DND-41 (cell line): ENCODE measurements around the gene PPP1R3A.

Experiments
- CTCF ChIP-seq: IDR thresholded peaks from 2 replicates; pipeline ENCODE4 v1.5.1; 2012; ENCODE audit warnings: borderline replicate concordance, low read length, moderate library complexity, mild to moderate bottlenecking; ENCODE audit not compliant: poor library complexity, severe bottlenecking; ENCODE audit errors: extremely low read depth
- EZH2 ChIP-seq: IDR thresholded peaks from 3 replicates; pipeline ENCODE4 v1.6.1; 2012; ENCODE audit warnings: borderline replicate concordance, low read depth, mild to moderate bottlenecking, moderate library complexity, low read length, inconsistent platforms; ENCODE audit not compliant: severe bottlenecking

DNA sequence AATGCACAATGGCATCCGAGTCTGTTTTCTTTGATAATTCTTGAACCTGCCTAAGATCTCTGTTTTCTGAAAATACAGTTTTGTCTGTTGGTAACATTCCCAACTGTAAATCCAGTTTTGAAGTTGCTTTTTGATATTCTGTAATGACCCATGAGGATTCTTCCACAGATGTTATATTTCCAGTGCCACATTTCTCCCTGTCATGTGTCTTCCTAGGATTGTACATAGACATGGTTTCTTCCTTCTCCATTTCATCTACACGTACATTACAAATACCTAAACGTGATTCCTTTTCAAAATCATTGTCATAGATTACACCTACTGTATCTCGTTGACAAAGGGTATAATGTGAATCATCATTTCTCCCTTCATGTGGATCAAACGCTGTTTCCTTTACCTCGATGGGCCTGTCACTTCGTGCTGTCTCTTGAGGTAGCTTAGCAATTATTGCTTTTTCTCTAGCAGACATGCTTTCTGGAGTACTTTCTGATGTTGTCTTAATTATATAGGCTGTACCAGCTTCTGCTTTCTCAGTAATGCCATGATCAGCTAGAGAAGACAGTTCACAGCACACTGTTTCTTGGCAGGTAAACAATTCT lies 40.3 kb downstream of the PPP1R3A start:
- TF ChIP-seq CTCF = no peak
- TF ChIP-seq EZH2 = no peak
